Uterus (tissue), 4 donors: ENCODE data around the gene CHPT1. TPM values are rescaled to one million over a fixed set of nuclear protein-coding genes. Genes with fewer than 3 reads are reported as not detected.

Experiments used
- DNase-seq, 2 donors: peaks; one replicate each; pipeline ENCODE4 v3.0.0-alpha.2; 2019 to 2020
- H3K27ac ChIP-seq, 2 donors: fragments of 200-600 bp; sonication (generic); 1 replicate in 1 of 2; 2 replicates in 1 of 2; pipeline ENCODE4 v1.5.1; 2016 to 2018
- H3K27me3 ChIP-seq, 2 donors: fragments of 200-600 bp; sonication (generic); one replicate each; pipeline ENCODE4 v1.5.1; 2018 to 2019; ENCODE audit warnings: control low read depth in 1 of 2
- H3K36me3 ChIP-seq, 2 donors: fragments of 200-600 bp; sonication (generic); one replicate each; pipeline ENCODE4 v1.5.1; 2019; ENCODE audit warnings: control low read depth in 1 of 2
- H3K4me1 ChIP-seq, 2 donors: fragments of 200-600 bp; sonication (generic); one replicate each; pipeline ENCODE4 v1.5.1; 2018 to 2019; ENCODE audit warnings: control low read depth in 1 of 2
- H3K4me3 ChIP-seq, 2 donors: fragments of 200-600 bp; sonication (generic); 1 replicate in 1 of 2; 2 replicates in 1 of 2; pipeline ENCODE4 v1.5.1; 2018 to 2019; ENCODE audit warnings: mild to moderate bottlenecking in 1 of 2
- H3K9me3 ChIP-seq, 2 donors: fragments of 200-600 bp; sonication (generic); one replicate each; pipeline ENCODE4 v1.5.1; 2019; ENCODE audit warnings: control low read depth in 1 of 2
- CTCF ChIP-seq, 4 experiments: fragments of 200-600 bp in 2 of 4; fragments of 450-650 bp in 2 of 4; sonication (generic) in 2 of 4; IDR thresholded peaks; one replicate each; pipeline ENCODE4 v1.5.1; 2016 to 2019; ENCODE audit warnings: antibody characterized with exemption in 4 of 4, mild to moderate bottlenecking in 2 of 4, moderate library complexity in 1 of 4
- POLR2A ChIP-seq, 2 donors: fragments of 450-650 bp; IDR thresholded peaks; one replicate each; pipeline ENCODE4 v1.6.1; 2016; ENCODE audit warnings: antibody characterized with exemption in 2 of 2, mild to moderate bottlenecking in 1 of 2, moderate library complexity in 1 of 2
- intact Hi-C: fragments of 100-400 bp; cut with DNase I; formaldehyde crosslinking; loops from one replicate; pipeline ENCODE4 v1.15.1; 2023; ENCODE audit warnings: low total_unique reads
- total RNA-seq, 4 donors: library from RNA; depleted of rRNA in 3 of 4; stranded (reverse); fragments of >200 nt in 3 of 4; gene quantifications; one replicate each; pipeline versions ENCODE4 v1.1.0 to v1.2.4, GENCODE V29; 2014 to 2023
- donor health status: DM: yes; HTN: yes; CAD: no.

Gene CHPT1
- total RNA-seq = 100 to 1,000 TPM in 1 of 4 donors, 10 to 100 TPM in 3; 22.5 to 105 (median 51.1) TPM

GRCh38 chr12:101697197-101697929, at the start of gene CHPT1:
TSS of gene CHPT1 (plus strand) at chr12:101697640. CDS start at chr12:101697862, 222 bp downstream.
- intact Hi-C loops = no loop called here
- DNase-seq = peak; percentile 50 to 59
- Histone ChIP-seq H3K4me3 (peak within 1 kb of the TSS; percentile 82 to 97), H3K4me1 (no peaks in the 10 kb centered on the region), H3K36me3 (no peaks in the 10 kb centered on the region), H3K27me3 (no peaks in the 10 kb centered on the region), H3K27ac (peak within 1 kb of the TSS; percentile 91), H3K9me3 (no peaks in the 10 kb centered on the region)
- TF ChIP-seq CTCF (IDR thresholded peaks at IDR 0.05) (no peak), POLR2A (IDR thresholded peaks at IDR 0.05) (peak in 1 of 2 donors; percentile 58)

- Histone ChIP-seq H3K9me3 (no peaks in the 10 kb centered on the region), H3K27me3 (no peaks in the 10 kb centered on the region), H3K27ac (no peak overlapping the region), H3K4me3 (no peak overlapping the region), H3K36me3 (no peaks in the 10 kb centered on the region), H3K4me1 (no peaks in the 10 kb centered on the region)
- intact Hi-C loops = no loop called here
- TF ChIP-seq CTCF (IDR thresholded peaks at IDR 0.05) (no peak), POLR2A (IDR thresholded peaks at IDR 0.05) (no peak)
- no peak for DNase-seq
Measured at GRCh38 chr12:101647711-101648110, 49.7 kb upstream of the CHPT1 start.

- intact Hi-C loops = no loop called here
- no peak for DNase-seq
- no peaks in the 10 kb centered on the region for H3K4me1 ChIP-seq
- H3K36me3 ChIP-seq = no peaks in the 10 kb centered on the region
- H3K4me3 ChIP-seq = no peak overlapping the region
- H3K9me3 ChIP-seq = no peaks in the 10 kb centered on the region
- TF ChIP-seq POLR2A (IDR thresholded peaks at IDR 0.05) (no peak), CTCF (IDR thresholded peaks at IDR 0.05) (no peak)
- no peaks in the 10 kb centered on the region for H3K27me3 ChIP-seq
- no peak overlapping the region for H3K27ac ChIP-seq
Measured at GRCh38 chr12:101648195-101648594, 49.2 kb upstream of the CHPT1 start.

- TF ChIP-seq CTCF (IDR thresholded peaks at IDR 0.05) (no peak), POLR2A (IDR thresholded peaks at IDR 0.05) (no peak)
- intact Hi-C loops = no loop called here
- Histone ChIP-seq H3K4me1 (no peaks in the 10 kb centered on the region), H3K27me3 (no peaks in the 10 kb centered on the region), H3K27ac (no peak overlapping the region), H3K4me3 (no peak overlapping the region), H3K36me3 (no peaks in the 10 kb centered on the region), H3K9me3 (no peaks in the 10 kb centered on the region)
- no peak for DNase-seq
Measured at GRCh38 chr12:101650346-101651117, 46.9 kb upstream of the CHPT1 start.

GRCh38 chr12:101653030-101653429, 44.4 kb upstream of the CHPT1 start:
- intact Hi-C loops = no loop called here
- Histone ChIP-seq H3K9me3 (no peaks in the 10 kb centered on the region), H3K4me3 (no peak overlapping the region), H3K27me3 (no peaks in the 10 kb centered on the region), H3K4me1 (no peaks in the 10 kb centered on the region), H3K27ac (no peak overlapping the region), H3K36me3 (no peaks in the 10 kb centered on the region)
- no peak for DNase-seq
- TF ChIP-seq CTCF (IDR thresholded peaks at IDR 0.05) (no peak), POLR2A (IDR thresholded peaks at IDR 0.05) (no peak)
